Activated CD4-positive, alpha-beta T cell treated with anti-CD3 and anti-CD28 coated beads for 36 hours (primary cell): ENCODE data around the gene KMT2C. TPM values are rescaled to one million over a fixed set of nuclear protein-coding genes. Genes with fewer than 3 reads are reported as not detected.

Experiments
- ATAC-seq: fragments of 200-7000 bp; cut with Tn5 transposase; one replicate; pipeline ENCODE4 v1.10.0; 2021; ENCODE audit warnings: mild to moderate bottlenecking, moderate library complexity
- CTCF ChIA-PET: fragments of 350-600 bp; sonication (Branson Sonifier 250); formaldehyde crosslinking; loops from one replicate; lab custom pipeline; 2021; ENCODE audit warnings: antibody characterized with exemption; lab: Charles Lee
- POLR2A ChIA-PET: fragments of 350-600 bp; sonication (Branson Sonifier 250); formaldehyde crosslinking; loops from one replicate; lab custom pipeline; 2021; ENCODE audit warnings: antibody characterized with exemption, inconsistent platforms; lab: Charles Lee
- DNase-seq: peaks from one replicate; pipeline ENCODE4 v3.0.0-alpha.2; 2020
- H3K27ac Mint-ChIP-seq: one replicate; pipeline ENCODE4 v1.8.0; 2021; ENCODE audit warnings: mixed read lengths
- H3K27me3 Mint-ChIP-seq: one replicate; pipeline ENCODE4 v1.8.0; 2021; ENCODE audit warnings: mixed read lengths
- H3K36me3 Mint-ChIP-seq: one replicate; pipeline ENCODE4 v1.8.0; 2021; ENCODE audit warnings: low read depth, mixed read lengths
- H3K4me1 Mint-ChIP-seq: one replicate; pipeline ENCODE4 v1.8.0; 2021; ENCODE audit warnings: mixed read lengths
- H3K4me3 Mint-ChIP-seq: one replicate; pipeline ENCODE4 v1.8.0; 2021; ENCODE audit warnings: mild to moderate bottlenecking, moderate library complexity, mixed read lengths
- H3K9me3 Mint-ChIP-seq: one replicate; pipeline ENCODE4 v1.8.0; 2021; ENCODE audit warnings: low read depth, mixed read lengths
- intact Hi-C, 2 experiments: fragments of 100-400 bp; cut with DNase I in 1 of 2; cut with micrococcal nuclease in 1 of 2; formaldehyde crosslinking; loops; one replicate each; pipeline versions ENCODE4 v1.14.2 to v1.15.1; 2022 to 2024; cut with DNase I, micrococcal nuclease
- total RNA-seq, 2 experiments: library from RNA; stranded (reverse); gene quantifications; one replicate each; pipeline ENCODE4 v1.2.3, GENCODE V29; 2021

Gene KMT2C
- total RNA-seq, 2 experiments from 2014 or later = 35.9 to 42.7 TPM

DNA sequence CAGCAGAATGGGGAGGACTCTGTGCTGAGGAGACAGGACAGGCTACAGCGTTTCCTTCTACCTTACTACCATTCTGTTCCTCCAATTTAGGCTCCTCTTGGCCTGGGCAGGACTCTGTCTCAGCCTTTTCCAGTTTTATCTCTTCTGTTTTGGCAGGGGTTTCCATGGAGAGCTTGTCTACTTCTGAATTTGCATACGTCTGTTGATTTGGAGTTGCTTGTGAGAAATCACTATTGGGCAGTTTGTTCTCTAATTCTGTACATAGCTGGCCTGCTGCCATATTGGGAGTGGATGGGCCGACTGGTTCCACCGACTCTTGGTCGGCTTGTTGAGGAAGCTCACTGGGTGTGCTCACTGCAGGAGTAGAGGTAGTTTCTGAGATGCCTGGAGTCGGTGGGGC lies 273.5 kb downstream of the KMT2C start:
- Mint-ChIP-seq H3K36me3 (peaks cover 41% of the 10 kb centered on the region), H3K27ac (no peak overlapping the region), H3K4me1 (peaks cover 12% of the 10 kb centered on the region), H3K9me3 (no peaks in the 10 kb centered on the region), H3K4me3 (no peak overlapping the region), H3K27me3 (no peaks in the 10 kb centered on the region)
- no peak for DNase-seq
- ChIA-PET CTCF (no interaction called here), POLR2A (no interaction called here)
- ATAC-seq = no peak
- intact Hi-C loops = no loop called here

DNA sequence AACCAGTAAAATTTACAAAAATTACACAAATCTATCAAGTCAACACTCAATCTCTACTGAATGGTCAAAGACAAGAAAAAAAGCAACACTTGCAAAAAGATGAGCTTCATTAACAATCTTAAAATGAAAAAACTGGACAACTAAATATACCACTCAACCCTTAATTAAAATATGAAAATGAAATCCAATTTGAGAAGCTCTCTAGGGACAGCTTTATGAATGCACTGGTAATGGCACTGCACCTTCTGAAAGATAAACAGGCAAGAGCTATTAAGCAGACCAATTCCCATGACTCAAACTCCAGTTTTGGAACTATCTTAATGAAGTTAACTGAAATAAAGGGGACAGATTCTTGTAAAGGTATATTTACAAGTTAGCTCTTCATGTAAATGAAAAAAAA lies 274.6 kb downstream of the KMT2C start:
- Mint-ChIP-seq H3K27me3 (no peaks in the 10 kb centered on the region), H3K36me3 (peaks cover 34% of the 10 kb centered on the region), H3K4me1 (peaks cover 12% of the 10 kb centered on the region), H3K4me3 (no peak overlapping the region), H3K9me3 (no peaks in the 10 kb centered on the region), H3K27ac (no peak overlapping the region)
- DNase-seq = no peak
- ChIA-PET POLR2A (interaction anchor here (0.7 kb wide), 1 partner anchor 54 kb away, joined by 6 read pairs; no protein-coding TSS in a partner anchor), CTCF (interaction anchor here (0.6 to 1.4 kb wide), 3 partner anchors 10 to 749 kb away, joined by 3 read pairs; no protein-coding TSS in a partner anchor)
- ATAC-seq = no peak
- intact Hi-C loops = no loop called here

DNA sequence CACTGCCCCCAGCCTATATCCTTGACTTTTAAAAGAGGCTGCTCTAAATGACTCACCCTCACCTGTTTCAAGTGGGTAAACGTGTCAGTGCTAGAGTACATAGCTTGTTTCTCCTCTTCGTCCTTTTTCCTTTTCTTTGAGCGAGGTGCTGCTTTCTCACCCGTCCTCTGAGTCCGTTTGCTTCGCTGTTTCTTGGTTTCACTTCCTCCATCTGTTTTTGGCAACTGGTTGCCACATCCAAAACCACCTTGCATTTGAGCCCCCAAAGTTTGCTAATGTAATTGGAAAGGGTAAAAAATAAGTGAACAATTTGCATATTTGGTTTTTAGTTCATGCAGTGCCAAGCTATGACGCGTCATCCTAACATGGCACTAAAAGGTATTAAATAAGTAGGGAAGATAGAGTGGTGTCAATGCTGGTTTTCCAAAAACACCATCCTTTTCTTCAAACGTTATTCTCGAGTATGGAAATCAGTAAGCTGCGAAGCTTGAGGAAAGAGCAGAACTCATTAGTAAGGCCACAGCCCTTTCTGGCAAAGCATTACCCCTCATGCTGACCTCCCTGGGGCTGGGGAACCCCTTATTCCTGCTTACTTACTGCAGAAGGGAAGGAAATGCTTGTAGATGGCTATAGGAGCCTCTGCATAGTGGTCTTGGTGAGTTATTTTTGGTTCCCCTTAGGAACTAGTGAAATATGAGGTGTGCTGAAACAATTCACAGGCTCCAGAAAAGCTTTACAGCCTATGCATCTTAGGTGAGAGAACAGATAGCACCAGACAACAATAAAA lies 276.8 kb downstream of the KMT2C start:
- ATAC-seq = peak; percentile 73
- Mint-ChIP-seq H3K9me3 (no peaks in the 10 kb centered on the region), H3K36me3 (peaks cover 44% of the 10 kb centered on the region), H3K4me1 (peaks cover 12% of the 10 kb centered on the region), H3K4me3 (no peak overlapping the region), H3K27me3 (no peaks in the 10 kb centered on the region), H3K27ac (peak overlapping the region; percentile 79)
- DNase-seq = no peak
- POLR2A ChIA-PET = no interaction called here
- CTCF ChIA-PET = interaction anchor here (0.6 to 1.4 kb wide), 3 partner anchors 10 to 21 kb away, joined by 3 to 5 read pairs (median 3); no protein-coding TSS in a partner anchor
- intact Hi-C loops = no loop called here

DNA sequence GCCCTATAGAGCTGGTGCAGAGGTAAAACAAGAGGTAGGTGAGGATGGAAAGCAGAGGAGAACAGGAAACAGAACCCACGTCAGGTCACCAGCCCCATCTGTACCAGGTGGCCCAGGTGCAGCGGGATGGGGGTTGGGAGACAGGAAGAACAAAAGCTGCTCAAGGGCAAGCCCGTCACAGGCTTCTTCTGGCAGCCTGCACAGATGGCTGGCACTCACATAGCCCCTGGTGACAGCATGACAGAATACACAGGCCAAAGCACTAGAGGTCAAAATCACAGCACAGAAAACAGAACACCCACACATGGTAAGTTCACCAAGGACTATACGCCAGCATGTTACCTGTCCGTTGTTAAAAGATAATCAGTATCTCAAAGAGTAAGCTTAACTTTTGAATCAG lies 283.5 kb downstream of the KMT2C start:
- Mint-ChIP-seq H3K9me3 (no peaks in the 10 kb centered on the region), H3K4me1 (no peaks in the 10 kb centered on the region), H3K27ac (peak overlapping the region; percentile 37), H3K36me3 (peaks cover 54% of the 10 kb centered on the region), H3K27me3 (no peaks in the 10 kb centered on the region), H3K4me3 (no peak overlapping the region)
- intact Hi-C loops = no loop called here
- POLR2A ChIA-PET = no interaction called here
- ATAC-seq (no peak), DNase-seq (no peak)
- CTCF ChIA-PET = interaction anchor here (1.0 to 1.1 kb wide), 2 partner anchors 9 to 196 kb away, joined by 3 to 4 read pairs; partner anchors contain the start of gene GALNTL5

DNA sequence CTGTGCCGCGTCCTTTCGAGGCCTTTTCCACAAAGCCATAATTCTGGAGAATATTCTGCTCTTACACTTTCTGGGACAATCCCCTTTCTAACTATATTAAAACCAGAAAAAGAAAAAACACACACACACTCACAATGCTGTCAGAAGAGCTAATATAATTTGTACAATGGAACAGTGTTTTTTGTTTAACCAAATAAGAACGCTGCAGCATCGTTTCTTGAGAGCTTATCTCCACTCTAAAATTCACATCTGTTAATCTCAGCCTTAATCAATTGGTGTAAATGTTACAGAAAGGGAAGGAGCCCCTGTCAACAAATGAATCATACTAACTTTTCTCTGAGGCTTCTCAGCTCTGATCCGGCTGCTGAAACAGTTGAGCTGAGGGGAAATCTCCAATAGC lies 286.4 kb downstream of the KMT2C start:
- no peak for DNase-seq
- intact Hi-C loops = loop anchor here in 1 of 2 experiments (10.0 kb wide), 2 partner anchors 285 to 525 kb away; partner anchors contain the start of genes KMT2C and XRCC2
- no peaks in the 10 kb centered on the region for H3K9me3 Mint-ChIP-seq
- H3K27ac Mint-ChIP-seq = no peak overlapping the region
- peaks cover 23% of the 10 kb centered on the region for H3K4me1 Mint-ChIP-seq
- ATAC-seq = no peak
- H3K4me3 Mint-ChIP-seq = no peak overlapping the region
- CTCF ChIA-PET = interaction anchor here (0.6 to 1.7 kb wide), 3 partner anchors 10 to 74 kb away, joined by 3 to 5 read pairs (median 3); no protein-coding TSS in a partner anchor
- peaks cover 61% of the 10 kb centered on the region for H3K36me3 Mint-ChIP-seq
- H3K27me3 Mint-ChIP-seq = no peaks in the 10 kb centered on the region
- POLR2A ChIA-PET = no interaction called here

GRCh38 chr7:152148706-152149105 lies 287.1 kb downstream of the KMT2C start:
- no peaks in the 10 kb centered on the region for H3K9me3 Mint-ChIP-seq
- peaks cover 61% of the 10 kb centered on the region for H3K36me3 Mint-ChIP-seq
- intact Hi-C loops = loop anchor here in 1 of 2 experiments (10.0 kb wide), 2 partner anchors 286 to 526 kb away; partner anchors contain the start of genes KMT2C and XRCC2
- ChIA-PET CTCF (interaction anchor here (0.6 to 1.7 kb wide), 2 partner anchors 11 to 74 kb away, joined by 3 to 5 read pairs; no protein-coding TSS in a partner anchor), POLR2A (no interaction called here)
- DNase-seq (no peak), ATAC-seq (no peak)
- H3K4me3 Mint-ChIP-seq = no peak overlapping the region
- no peaks in the 10 kb centered on the region for H3K27me3 Mint-ChIP-seq
- peaks cover 29% of the 10 kb centered on the region for H3K4me1 Mint-ChIP-seq
- H3K27ac Mint-ChIP-seq = no peak overlapping the region

- peak overlapping the region; percentile 93 for H3K27ac Mint-ChIP-seq
- peaks cover 48% of the 10 kb centered on the region for H3K4me1 Mint-ChIP-seq
- no peaks in the 10 kb centered on the region for H3K27me3 Mint-ChIP-seq
- DNase-seq (peak; percentile 52), ATAC-seq (peak; percentile 43)
- intact Hi-C loops = loop anchor here in 1 of 2 experiments (2.0 to 10.0 kb wide), 4 partner anchors 269 to 529 kb away; partner anchors contain the start of genes KMT2C, PRKAG2 and XRCC2
- POLR2A ChIA-PET = no interaction called here
- CTCF ChIA-PET = interaction anchor here (0.6 to 2.9 kb wide), 4 partner anchors 11 to 363 kb away, joined by 3 to 14 read pairs (median 4); no protein-coding TSS in a partner anchor
- no peaks in the 10 kb centered on the region for H3K9me3 Mint-ChIP-seq
- H3K36me3 Mint-ChIP-seq = peaks cover 54% of the 10 kb centered on the region
- no peak overlapping the region for H3K4me3 Mint-ChIP-seq
These were observed 289.8 kb downstream of the KMT2C start for GRCh38 chr7:152145853-152146466.

DNA sequence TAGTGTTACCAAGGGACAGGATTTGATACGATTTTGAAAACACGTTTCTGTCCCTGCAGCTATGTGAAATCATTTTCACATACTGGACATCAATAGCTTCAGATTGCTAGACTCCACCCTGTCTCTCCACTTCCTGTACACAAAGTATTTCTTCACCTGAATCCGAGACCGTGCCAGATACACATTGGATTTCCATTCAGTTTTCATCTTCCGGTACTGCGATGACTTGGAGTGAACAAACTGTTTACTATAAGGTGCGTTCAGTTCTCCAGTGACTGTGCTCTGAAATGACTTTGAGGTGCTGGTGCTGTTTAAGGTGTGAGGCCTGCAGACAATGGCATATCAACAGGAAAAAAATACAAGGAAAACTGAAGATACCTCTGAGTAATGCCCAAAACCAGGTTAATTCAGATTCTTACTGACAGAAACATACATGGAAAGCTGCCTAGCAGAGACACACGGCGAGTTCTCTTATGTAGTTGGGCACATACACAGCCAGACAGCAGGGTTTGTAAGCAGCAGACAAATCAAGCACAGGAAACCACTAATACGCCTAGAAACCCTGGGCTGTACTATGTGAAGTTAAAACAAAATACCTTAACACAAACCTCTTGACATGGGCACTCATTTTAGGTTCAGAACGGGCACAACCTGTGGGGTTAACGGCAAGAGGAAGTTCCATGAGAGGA lies 291.1 kb downstream of the KMT2C start:
- peak overlapping the region; percentile 37 for H3K4me3 Mint-ChIP-seq
- peaks cover 48% of the 10 kb centered on the region for H3K4me1 Mint-ChIP-seq
- H3K36me3 Mint-ChIP-seq = peaks cover 56% of the 10 kb centered on the region
- DNase-seq (peak; percentile 55), ATAC-seq (peak; percentile 88)
- no peaks in the 10 kb centered on the region for H3K27me3 Mint-ChIP-seq
- ChIA-PET POLR2A (interaction anchor here (0.7 kb wide), 1 partner anchor 14 kb away, joined by 3 read pairs; no protein-coding TSS in a partner anchor), CTCF (interaction anchor here (0.9 to 2.9 kb wide), 3 partner anchors 10 to 362 kb away, joined by 3 to 14 read pairs (median 6); no protein-coding TSS in a partner anchor)
- H3K9me3 Mint-ChIP-seq = no peaks in the 10 kb centered on the region
- peak overlapping the region; percentile 93 for H3K27ac Mint-ChIP-seq
- intact Hi-C loops = loop anchor here in 1 of 2 experiments (1.0 to 10.0 kb wide), 6 partner anchors 119 to 530 kb away; partner anchors contain the start of genes GALNT11, KMT2C, PRKAG2 and XRCC2

DNA sequence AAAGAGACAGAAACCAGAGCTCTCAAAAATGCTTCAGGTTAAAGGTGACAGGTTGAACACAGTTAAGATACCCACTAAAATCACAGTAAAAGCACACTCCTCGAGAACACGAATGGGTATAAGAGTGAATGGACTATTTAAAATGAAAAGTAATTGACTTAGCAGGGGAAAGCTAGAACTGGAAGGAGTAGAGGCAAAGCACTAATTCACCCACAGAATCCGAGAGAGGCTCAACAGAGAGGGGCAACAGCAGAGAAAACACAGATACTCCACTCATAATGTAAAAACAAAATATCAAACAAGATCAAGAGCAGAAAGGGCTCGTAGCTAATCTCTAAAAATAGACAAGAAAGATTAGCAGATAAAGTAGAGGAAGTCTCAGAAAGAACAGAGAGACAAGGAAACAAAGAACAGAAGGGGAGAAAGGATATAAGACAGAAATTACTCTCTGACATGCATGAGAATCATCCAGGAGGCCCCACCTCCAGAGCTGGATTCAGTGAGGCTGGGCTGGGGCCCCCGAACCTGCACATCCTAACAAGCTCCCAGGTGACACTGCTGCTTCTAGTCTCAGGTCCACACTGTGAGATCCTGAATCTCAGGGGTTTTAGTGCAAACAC lies 292.7 kb downstream of the KMT2C start:
- DNase-seq (peak; percentile 29), ATAC-seq (no peak)
- ChIA-PET CTCF (interaction anchor here (0.6 to 1.9 kb wide), 3 partner anchors 8 to 15 kb away, joined by 3 to 4 read pairs (median 4); no protein-coding TSS in a partner anchor), POLR2A (interaction anchor here (0.6 to 0.8 kb wide), 2 partner anchors 237 to 383 kb away, joined by 3 to 4 read pairs; no protein-coding TSS in a partner anchor)
- intact Hi-C loops = loop anchor here in 1 of 2 experiments (10.0 kb wide), 2 partner anchors 292 to 532 kb away; partner anchors contain the start of genes KMT2C and XRCC2
- Mint-ChIP-seq H3K9me3 (no peaks in the 10 kb centered on the region), H3K4me3 (no peak overlapping the region), H3K36me3 (peaks cover 56% of the 10 kb centered on the region), H3K27me3 (no peaks in the 10 kb centered on the region), H3K27ac (peak overlapping the region; percentile 93), H3K4me1 (peaks cover 48% of the 10 kb centered on the region)

DNA sequence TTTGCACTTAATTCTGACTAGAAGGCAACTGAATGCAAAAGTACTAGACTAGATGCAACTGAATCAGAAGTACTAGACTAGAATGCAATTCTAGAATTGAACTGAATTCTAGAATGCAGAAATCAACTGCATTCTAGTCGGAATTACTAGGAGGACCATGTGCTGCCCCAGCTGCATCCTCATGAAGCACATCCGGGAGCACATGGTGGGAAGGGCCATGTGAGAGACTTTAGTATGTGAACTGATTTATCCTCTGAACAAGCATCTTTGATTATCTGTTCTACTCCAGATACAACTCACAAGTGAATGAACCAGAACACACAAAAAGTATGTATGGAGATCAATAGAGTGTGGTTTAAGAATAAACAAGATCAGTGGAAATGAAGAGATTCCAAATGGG lies 295.2 kb downstream of the KMT2C start:
- Mint-ChIP-seq H3K4me3 (no peak overlapping the region), H3K4me1 (peaks cover 37% of the 10 kb centered on the region), H3K27ac (peak overlapping the region; percentile 55), H3K27me3 (no peaks in the 10 kb centered on the region), H3K9me3 (no peaks in the 10 kb centered on the region), H3K36me3 (peaks cover 59% of the 10 kb centered on the region)
- intact Hi-C loops = loop anchor here in 1 of 2 experiments (10.0 kb wide), 2 partner anchors 294 to 534 kb away; partner anchors contain the start of genes KMT2C and XRCC2
- ChIA-PET POLR2A (no interaction called here), CTCF (no interaction called here)
- ATAC-seq (no peak), DNase-seq (no peak)
